AG04450 (cell line): ENCODE measurements around the gene FBXO45. TPM values are rescaled to one million over a fixed set of nuclear protein-coding genes. Genes with fewer than 3 reads are reported as not detected.

Experiments
- CTCF ChIA-PET: fragments of 300-600, 350-600 bp; formaldehyde crosslinking; extraction: SDS; loops from one replicate; lab custom pipeline; 2022; ENCODE audit warnings: antibody characterized with exemption, inconsistent platforms; lab: Charles Lee
- POLR2A ChIA-PET: fragments of 350-600 bp; formaldehyde crosslinking; extraction: SDS; loops from one replicate; lab custom pipeline; 2021; ENCODE audit warnings: antibody characterized with exemption, inconsistent platforms; lab: Yijun Ruan, JAX
- DNase-seq: peaks from one replicate; pipeline ENCODE4 v3.0.0-alpha.2; 2011; ENCODE audit warnings: low read depth, low spot score
- H3K27ac ChIP-seq: one replicate; pipeline ENCODE4 v1.5.1; 2012; ENCODE audit warnings: low read depth, low read length, control low read depth
- H3K27me3 ChIP-seq: one replicate; pipeline ENCODE4 v1.6.0; 2012; ENCODE audit warnings: low read length; ENCODE audit not compliant: control insufficient read depth, insufficient read depth
- H3K4me3 ChIP-seq: 2 replicates; pipeline ENCODE4 v1.5.1; 2011; ENCODE audit warnings: mild to moderate bottlenecking, low read depth, low read length, control low read depth
- H3K9me3 ChIP-seq: 2 replicates; pipeline ENCODE4 v1.5.1; 2012; ENCODE audit warnings: low read length; ENCODE audit not compliant: control insufficient read depth, insufficient read depth
- CTCF ChIP-seq: IDR thresholded peaks from 2 replicates; pipeline ENCODE4 v1.5.1; 2011; ENCODE audit warnings: low read depth, low read length, control low read depth, inconsistent platforms
- polyA plus RNA-seq: library from polyadenylated mRNA; depleted of rRNA; stranded (reverse); fragments of >200 nt; gene quantifications from 2 replicates; pipeline ENCODE4 v1.2.3, GENCODE V29; 2011

FBXO45 gene
- polyA plus RNA-seq, 1 experiment = 10.2 TPM

- ChIA-PET CTCF (interaction anchor here (0.9 to 1.5 kb wide), 4 partner anchors 23 to 103 kb away, joined by 3 to 6 read pairs (median 4); no protein-coding TSS in a partner anchor), POLR2A (interaction anchor here (0.6 kb wide), 1 partner anchor 1177 kb away, joined by 6 read pairs; no protein-coding TSS in a partner anchor)
- peak overlapping the region; percentile 64 for H3K4me3 ChIP-seq
- DNase-seq = no peak
- H3K27ac ChIP-seq = peak overlapping the region; percentile 31
- peak; percentile 41 for TF ChIP-seq CTCF
- peaks cover 4% of the 10 kb centered on the region for H3K27me3 ChIP-seq
- no peaks in the 10 kb centered on the region; the same call in 1 of the 2 replicates for H3K9me3 ChIP-seq
These were observed 63.7 kb downstream of the FBXO45 start for GRCh38 chr3:196632046-196632751.

GRCh38 chr3:196633555-196634151 lies 65.2 kb downstream of the FBXO45 start:
- no peak for TF ChIP-seq CTCF
- Histone ChIP-seq H3K27ac (no peak overlapping the region), H3K27me3 (peaks cover 8% of the 10 kb centered on the region), H3K4me3 (no peak overlapping the region), H3K9me3 (no peaks in the 10 kb centered on the region; the same call in 1 of the 2 replicates)
- ChIA-PET POLR2A (interaction anchor here (0.7 kb wide), 1 partner anchor 17 kb away, joined by 5 read pairs; no protein-coding TSS in a partner anchor), CTCF (interaction anchor here (0.5 to 0.9 kb wide), 3 partner anchors 104 to 376 kb away, joined by 4 to 5 read pairs (median 4); no protein-coding TSS in a partner anchor)
- no peak for DNase-seq

GRCh38 chr3:196634224-196634623 lies 65.8 kb downstream of the FBXO45 start:
- Histone ChIP-seq H3K9me3 (no peaks in the 10 kb centered on the region; the same call in 1 of the 2 replicates), H3K4me3 (no peak overlapping the region), H3K27me3 (peaks cover 14% of the 10 kb centered on the region), H3K27ac (no peak overlapping the region)
- ChIA-PET CTCF (no interaction called here), POLR2A (no interaction called here)
- no peak for DNase-seq
- TF ChIP-seq CTCF = no peak

GRCh38 chr3:196634829-196635228 lies 66.4 kb downstream of the FBXO45 start:
- H3K4me3 ChIP-seq = no peak overlapping the region
- H3K27ac ChIP-seq = no peak overlapping the region
- no peak for TF ChIP-seq CTCF
- H3K9me3 ChIP-seq = no peaks in the 10 kb centered on the region; the same call in 1 of the 2 replicates
- CTCF ChIA-PET = interaction anchor here (1.0 kb wide), 1 partner anchor 26 kb away, joined by 4 read pairs; no protein-coding TSS in a partner anchor
- POLR2A ChIA-PET = no interaction called here
- H3K27me3 ChIP-seq = peaks cover 18% of the 10 kb centered on the region
- DNase-seq = no peak
